ENCODE results near the gene COASY. TPM values are rescaled to one million over a fixed set of nuclear protein-coding genes. Genes with fewer than 3 reads are reported as not detected.

COASY gene
- total and polyA plus RNA-seq, 2 experiments from 2014 or later, result 43.5 to 74.7 TPM

- TF ChIP-seq CTCF (IDR thresholded peaks at IDR 0.05; ENCODE audit: low read depth, low read length), result no peak
- Histone ChIP-seq H3K27ac (peak overlapping the region; percentile 78), H3K27me3 (no peaks in the 10 kb centered on the region), H3K4me3 (no peak overlapping the region), H3K4me1 (ENCODE audit: low read depth) (peaks cover 12% of the 10 kb centered on the region), H3K36me3 (peaks cover 21% of the 10 kb centered on the region), H3K9me3 (ENCODE audit: low read depth) (no peaks in the 10 kb centered on the region)
- DNase-seq (ENCODE audit: low read depth in 1 of 2, low spot score in 1 of 2), result no peak
These were observed 3.7 kb downstream of the COASY start for GRCh38 chr17:42565523-42566214.

GRCh38 chr17:42566215-42566882, 4.4 kb downstream of the COASY start:
- Histone ChIP-seq H3K4me1 (ENCODE audit: low read depth) (peaks cover 12% of the 10 kb centered on the region), H3K36me3 (peaks cover 23% of the 10 kb centered on the region)

GRCh38 chr17:42566883-42567573, 5.1 kb downstream of the COASY start, which contains the start of gene MLX:
MLX (plus strand) TSS chr17:42567100; CDS start chr17:42567125, 25 bp downstream.
- Histone ChIP-seq H3K9me3 (ENCODE audit: low read depth) (no peaks in the 10 kb centered on the region), H3K27ac (peak within 1 kb of the TSS; percentile 78), H3K4me3 (peak within 1 kb of the TSS; percentile 71), H3K36me3 (peaks cover 30% of the 10 kb centered on the region), H3K4me1 (ENCODE audit: low read depth) (peaks cover 12% of the 10 kb centered on the region), H3K27me3 (no peaks in the 10 kb centered on the region)
- no peak for TF ChIP-seq CTCF (IDR thresholded peaks at IDR 0.05; ENCODE audit: low read depth, low read length)
- DNase-seq (ENCODE audit: low read depth in 1 of 2, low spot score in 1 of 2), result peak; percentile 94 to 96

More at GRCh38 chr17:42566215-42566882, 4.4 kb downstream of the COASY start:
- no peaks in the 10 kb centered on the region for H3K9me3 ChIP-seq (ENCODE audit: low read depth)
- peak overlapping the region; percentile 78 for H3K27ac ChIP-seq
- H3K27me3 ChIP-seq, result no peaks in the 10 kb centered on the region
- DNase-seq (ENCODE audit: low read depth in 1 of 2, low spot score in 1 of 2), result no peak
- peak overlapping the region; percentile 71 for H3K4me3 ChIP-seq
- TF ChIP-seq CTCF (IDR thresholded peaks at IDR 0.05; ENCODE audit: low read depth, low read length), result no peak

- DNase-seq (ENCODE audit: low read depth in 1 of 2, low spot score in 1 of 2), result no peak
- no peak for TF ChIP-seq CTCF (IDR thresholded peaks at IDR 0.05; ENCODE audit: low read depth, low read length)
- Histone ChIP-seq H3K36me3 (peaks cover 45% of the 10 kb centered on the region), H3K27ac (no peak overlapping the region), H3K9me3 (ENCODE audit: low read depth) (no peaks in the 10 kb centered on the region), H3K4me1 (ENCODE audit: low read depth) (peaks cover 3% of the 10 kb centered on the region), H3K4me3 (no peak overlapping the region), H3K27me3 (no peaks in the 10 kb centered on the region)
These were observed 6.6 kb downstream of the COASY start for GRCh38 chr17:42568341-42569111.

Measured in cardiac muscle cell (in vitro differentiated cells and primary cell).